Activated CD8-positive, alpha-beta memory T cell treated with anti-CD3 and anti-CD28 coated beads, Interleukin-2, amount 50 U/mL, for 1 hour (primary cell): ENCODE measurements around the gene FGF19.

Source experiments
- DNase-seq: peaks from one replicate; pipeline ENCODE4 v3.0.0-alpha.2; 2020; ENCODE audit errors: extremely low read depth

Gene FGF19

GRCh38 chr11:69703768-69704507, at the start of gene FGF19:
Gene FGF19 (minus strand): TSS chr11:69704022. CDS start chr11:69703876, 146 bp downstream.
- no peak for DNase-seq

GRCh38 chr11:69752890-69753289, 49.1 kb upstream of the FGF19 start:
- DNase-seq: no peak

- DNase-seq: no peak
These were observed 47.2 kb upstream of the FGF19 start for GRCh38 chr11:69750875-69751597.

GRCh38 chr11:69750108-69750850, 46.5 kb upstream of the FGF19 start:
- DNase-seq: no peak

- DNase-seq: no peak
These were observed 44.8 kb upstream of the FGF19 start for GRCh38 chr11:69748637-69749036.

- DNase-seq: no peak
These were observed 43.2 kb upstream of the FGF19 start for GRCh38 chr11:69746752-69747742.

- no peak for DNase-seq
These were observed 42.3 kb upstream of the FGF19 start for GRCh38 chr11:69746140-69746539.

GRCh38 chr11:69745201-69745600, 41.4 kb upstream of the FGF19 start:
- DNase-seq: no peak

- no peak for DNase-seq
These were observed 40.6 kb upstream of the FGF19 start for GRCh38 chr11:69744435-69744834.

- DNase-seq: no peak
These were observed 31.0 kb upstream of the FGF19 start for GRCh38 chr11:69734841-69735240.

GRCh38 chr11:69734367-69734766, 30.5 kb upstream of the FGF19 start:
- no peak for DNase-seq

- DNase-seq: no peak
These were observed 29.1 kb upstream of the FGF19 start for GRCh38 chr11:69732910-69733309.

GRCh38 chr11:69731110-69731509, 27.3 kb upstream of the FGF19 start:
- DNase-seq: no peak

GRCh38 chr11:69730500-69730899, 26.7 kb upstream of the FGF19 start:
- no peak for DNase-seq

GRCh38 chr11:69729252-69729651, 25.4 kb upstream of the FGF19 start:
- no peak for DNase-seq

GRCh38 chr11:69727266-69727665, 23.4 kb upstream of the FGF19 start:
- no peak for DNase-seq

GRCh38 chr11:69726481-69726880, 22.7 kb upstream of the FGF19 start:
- DNase-seq: no peak

GRCh38 chr11:69726019-69726418, 22.2 kb upstream of the FGF19 start:
- no peak for DNase-seq

- DNase-seq: no peak
These were observed 17.9 kb upstream of the FGF19 start for GRCh38 chr11:69721745-69722144.

- DNase-seq: no peak
These were observed 17.3 kb upstream of the FGF19 start for GRCh38 chr11:69721106-69721505.

GRCh38 chr11:69718912-69719311, 15.1 kb upstream of the FGF19 start:
- no peak for DNase-seq
